GM18526 (cell line): ENCODE data around the gene AQP3.
A peak's percentile ranks its signal among the peaks of the same experiment; 100 is the strongest.

Experiments used
- POLR2A ChIP-seq: IDR thresholded peaks from 3 replicates; pipeline ENCODE4 v1.6.1; 2011; ENCODE audit not compliant: insufficient read length; ENCODE audit errors: extremely low read depth

AQP3 gene

GRCh38 chr9:33446946-33447798 lies at the start of gene AQP3:
Gene AQP3 (minus strand): TSS chr9:33447593. CDS start chr9:33447530, 63 bp downstream.
- TF ChIP-seq POLR2A: no peak

GRCh38 chr9:33489066-33489465 lies 41.7 kb upstream of the AQP3 start:
- no peak for TF ChIP-seq POLR2A

- TF ChIP-seq POLR2A: no peak
These were observed 33.6 kb upstream of the AQP3 start for GRCh38 chr9:33480976-33481375.

- no peak for TF ChIP-seq POLR2A
These were observed 32.7 kb upstream of the AQP3 start for GRCh38 chr9:33480106-33480505.

- TF ChIP-seq POLR2A: no peak
These were observed 29.1 kb upstream of the AQP3 start for GRCh38 chr9:33476503-33476902.

- TF ChIP-seq POLR2A: no peak
These were observed 28.0 kb upstream of the AQP3 start for GRCh38 chr9:33475357-33475756.

- peak; percentile 75 for TF ChIP-seq POLR2A
These were observed 26.4 kb upstream of the AQP3 start, which contains the start of gene NOL6 for GRCh38 chr9:33473643-33474352. Gene NOL6 (minus strand): TSS chr9:33473924. CDS start chr9:33473842, 82 bp downstream.

GRCh38 chr9:33472881-33473615 lies 25.7 kb upstream of the AQP3 start:
- TF ChIP-seq POLR2A: no peak

- no peak for TF ChIP-seq POLR2A
These were observed 24.9 kb upstream of the AQP3 start for GRCh38 chr9:33472171-33472880.

GRCh38 chr9:33471361-33471760 lies 24.0 kb upstream of the AQP3 start:
- no peak for TF ChIP-seq POLR2A

GRCh38 chr9:33469891-33470290 lies 22.5 kb upstream of the AQP3 start:
- no peak for TF ChIP-seq POLR2A

GRCh38 chr9:33468797-33469621 lies 21.6 kb upstream of the AQP3 start:
- TF ChIP-seq POLR2A: no peak

GRCh38 chr9:33468215-33468730 lies 20.9 kb upstream of the AQP3 start:
- no peak for TF ChIP-seq POLR2A

GRCh38 chr9:33467526-33467925 lies 20.1 kb upstream of the AQP3 start:
- no peak for TF ChIP-seq POLR2A
